ENCODE data around the gene SCRT2.

- TF ChIP-seq CTCF (IDR thresholded peaks at IDR 0.05) (no peak), POLR2A (IDR thresholded peaks at IDR 0.05) (no peak)
Measured at GRCh38 chr20:710780-711450, 35.3 kb upstream of the SCRT2 start.
